HG03558 (cell line): Measurements from ENCODE around the gene ZBTB18.

ENCODE experiments used
- ATAC-seq: cut with Tn5 transposase; IDR thresholded peaks from one replicate; pipeline ENCODE4 v1.9.1; 2021; ENCODE audit warnings: moderate number of reproducible peaks; ENCODE audit not compliant: unreplicated experiment; ENCODE audit errors: extremely low read depth

Gene ZBTB18

DNA sequence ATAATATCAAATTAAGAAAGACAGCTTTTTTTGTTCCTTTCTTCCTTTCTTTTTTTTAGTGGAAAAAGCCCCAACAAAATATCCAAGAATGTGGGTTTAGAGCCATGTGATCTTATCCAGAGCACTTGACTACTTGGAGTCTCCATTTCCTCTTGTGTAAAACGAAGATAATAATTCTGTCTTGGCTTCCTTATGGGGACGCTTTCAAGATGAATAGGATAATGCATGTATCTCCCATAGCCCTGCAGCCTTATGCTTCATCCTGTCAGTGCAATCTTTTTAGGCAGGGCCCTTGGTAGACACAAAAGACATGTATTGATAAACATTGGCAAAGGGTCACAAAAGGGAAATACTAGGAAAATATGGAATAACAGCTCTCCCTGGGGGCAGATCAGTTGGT lies 34.8 kb downstream of the ZBTB18 start:
- ATAC-seq: no peak

DNA sequence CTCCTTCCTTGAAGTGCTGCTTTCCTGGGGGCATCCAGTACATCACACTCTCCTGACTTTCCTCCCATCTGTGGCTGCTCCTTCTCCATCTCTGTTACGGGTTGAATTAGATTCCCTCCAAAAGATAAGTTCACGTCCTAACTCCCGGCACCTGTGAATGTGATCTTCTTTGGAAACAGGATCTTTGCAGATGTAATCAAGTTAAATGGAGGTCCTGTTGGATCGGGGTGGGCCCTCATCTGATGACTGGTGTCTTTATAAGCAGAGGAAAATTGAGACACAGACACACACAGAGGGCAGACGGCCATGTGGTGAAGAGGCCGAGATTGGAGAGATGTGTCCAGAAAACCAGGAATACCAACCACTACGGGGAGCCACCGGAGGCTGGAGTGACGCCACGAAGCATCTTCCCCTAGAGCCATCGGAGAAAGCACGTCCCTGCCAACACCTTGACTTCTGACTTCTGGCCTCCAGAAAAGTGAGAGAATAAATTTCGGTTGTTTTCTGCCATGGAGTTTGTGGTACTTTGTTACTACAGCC lies 36.0 kb downstream of the ZBTB18 start:
- ATAC-seq: no peak

DNA sequence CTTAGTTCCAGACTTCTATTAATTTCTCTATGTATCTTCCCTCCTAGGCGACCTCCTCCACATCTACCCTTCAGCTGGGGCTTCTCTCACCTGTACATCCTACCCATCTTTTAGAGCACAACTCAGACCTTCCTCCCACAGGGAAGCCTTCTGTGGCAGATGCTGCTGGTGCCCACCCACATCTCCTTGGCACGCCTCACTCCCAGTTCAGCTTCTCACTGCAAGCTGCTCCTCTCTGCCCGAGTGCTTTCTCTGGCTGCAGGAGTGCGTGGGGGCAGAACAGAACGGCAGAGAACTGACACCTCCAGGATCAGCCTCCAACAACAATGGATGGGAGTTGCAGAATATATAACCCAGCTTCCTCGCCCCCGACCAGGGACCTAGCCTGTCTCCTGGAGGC lies 36.5 kb downstream of the ZBTB18 start:
- ATAC-seq: no peak

DNA sequence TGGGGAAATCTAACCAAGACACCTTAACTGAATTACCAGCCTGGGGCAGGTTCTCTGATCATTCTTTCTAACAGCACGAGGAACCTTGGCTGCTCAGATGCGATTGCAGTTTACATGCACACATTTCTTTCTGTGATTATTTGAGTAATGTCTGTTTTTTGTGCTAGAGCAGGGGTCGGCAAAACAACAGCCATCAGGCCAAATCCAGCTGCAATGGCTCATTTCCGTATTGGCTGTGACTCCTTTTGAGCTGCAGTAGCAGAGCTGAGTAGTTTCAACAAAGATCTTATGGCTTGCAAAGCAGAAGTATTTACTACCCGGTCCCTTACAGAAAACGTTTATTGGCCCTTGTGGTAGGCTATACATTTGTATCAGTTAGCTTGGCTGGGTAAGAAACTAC lies 37.1 kb downstream of the ZBTB18 start:
- ATAC-seq: no peak

DNA sequence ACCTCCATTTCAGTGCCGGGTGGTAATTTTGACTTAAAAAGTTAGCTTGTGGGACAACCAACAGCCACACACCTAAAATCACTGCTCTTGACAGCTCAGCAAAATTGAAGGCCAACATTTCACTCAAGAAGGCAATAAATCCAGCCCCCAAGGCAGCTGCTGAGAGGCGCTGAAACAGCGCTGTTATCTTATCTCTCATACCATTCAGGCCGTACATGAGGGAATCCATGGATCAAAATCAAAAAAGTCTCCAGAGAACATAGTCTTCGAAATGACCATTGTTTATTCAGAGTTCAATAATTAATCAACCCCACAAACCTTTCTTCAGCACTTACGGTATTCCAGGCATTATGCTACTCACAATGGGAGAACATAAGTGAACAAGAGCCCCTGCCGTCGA lies 38.5 kb downstream of the ZBTB18 start:
- no peak for ATAC-seq

DNA sequence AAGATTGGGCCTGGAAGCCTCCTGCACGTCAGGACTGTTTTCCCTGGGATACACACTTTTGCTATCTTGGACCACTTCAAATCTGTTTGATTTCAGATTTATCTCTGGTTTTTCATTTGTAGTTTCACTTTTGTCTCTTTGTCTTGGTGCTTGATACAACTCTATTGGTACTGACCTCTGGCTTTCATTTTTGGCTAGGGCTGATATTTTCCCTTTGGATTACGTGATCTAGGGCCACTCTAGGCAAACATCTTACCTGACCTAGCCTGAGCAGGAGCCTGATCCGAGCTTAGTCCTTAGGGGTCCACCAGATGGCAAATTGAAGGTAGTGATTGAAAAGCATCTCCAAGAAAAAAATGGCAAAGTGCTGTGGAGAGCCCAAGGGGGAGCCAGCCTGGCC lies 39.6 kb downstream of the ZBTB18 start:
- no peak for ATAC-seq

DNA sequence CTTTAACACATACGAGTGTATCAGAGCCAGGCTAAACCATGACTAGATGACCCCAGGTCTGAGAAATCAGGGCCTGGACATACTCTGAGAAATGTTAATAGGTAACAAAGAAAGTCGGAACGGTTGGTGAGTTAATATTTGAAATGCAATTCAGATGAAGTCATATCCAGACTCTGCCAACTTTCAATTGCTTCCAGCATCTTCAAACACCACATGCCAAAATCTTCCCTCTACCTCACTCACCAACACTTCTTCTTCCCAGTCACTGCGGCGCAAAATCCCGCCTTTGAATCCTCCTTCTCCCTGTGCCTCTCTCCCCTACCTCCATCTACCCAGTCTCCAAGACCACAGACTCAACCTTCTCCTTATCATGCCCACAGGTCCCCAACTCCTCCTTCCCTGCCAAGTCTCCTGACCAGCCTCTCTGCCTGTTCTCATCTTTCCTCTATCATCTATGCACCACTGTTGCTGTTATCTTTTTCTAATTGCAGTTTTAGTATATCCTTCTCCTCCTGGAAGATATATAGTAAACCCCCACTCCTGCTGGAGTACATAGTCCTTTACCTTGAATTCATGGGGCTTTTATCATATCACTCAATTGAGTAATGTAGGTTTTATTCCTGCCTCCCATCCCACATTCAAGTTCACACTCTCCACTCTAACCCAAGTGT lies 41.3 kb downstream of the ZBTB18 start:
- ATAC-seq: no peak

DNA sequence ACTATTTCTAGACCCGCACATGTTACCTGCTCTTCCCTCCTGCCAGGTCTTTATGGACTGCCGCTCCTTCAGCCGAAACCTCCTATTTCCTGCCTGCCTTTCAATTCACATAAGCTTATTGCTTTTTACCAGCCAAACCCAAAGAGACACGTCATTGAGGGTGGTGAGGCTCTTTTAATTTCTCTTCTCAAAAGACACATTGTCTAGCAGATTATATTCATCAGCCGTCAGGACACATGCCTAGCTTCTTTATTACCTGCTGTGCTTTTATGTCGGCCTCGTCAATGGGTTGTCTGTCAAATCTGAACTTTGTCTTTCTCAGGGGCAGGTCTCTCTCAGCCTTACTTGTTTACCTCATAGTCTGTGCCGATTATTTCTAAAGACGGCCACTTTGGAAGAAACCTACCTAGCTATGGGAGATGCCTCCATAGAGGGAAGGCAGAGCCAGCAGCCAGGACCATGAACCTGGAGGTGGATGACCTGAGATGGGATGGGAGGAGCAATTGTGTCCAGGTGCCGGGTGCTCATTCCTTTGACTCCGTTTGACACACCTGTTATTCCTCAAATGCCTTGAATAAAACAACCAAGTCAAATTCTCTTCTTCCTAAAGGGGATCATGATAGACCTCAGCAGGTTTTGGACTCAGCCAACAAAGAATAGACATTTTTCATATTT lies 42.0 kb downstream of the ZBTB18 start:
- ATAC-seq: no peak

DNA sequence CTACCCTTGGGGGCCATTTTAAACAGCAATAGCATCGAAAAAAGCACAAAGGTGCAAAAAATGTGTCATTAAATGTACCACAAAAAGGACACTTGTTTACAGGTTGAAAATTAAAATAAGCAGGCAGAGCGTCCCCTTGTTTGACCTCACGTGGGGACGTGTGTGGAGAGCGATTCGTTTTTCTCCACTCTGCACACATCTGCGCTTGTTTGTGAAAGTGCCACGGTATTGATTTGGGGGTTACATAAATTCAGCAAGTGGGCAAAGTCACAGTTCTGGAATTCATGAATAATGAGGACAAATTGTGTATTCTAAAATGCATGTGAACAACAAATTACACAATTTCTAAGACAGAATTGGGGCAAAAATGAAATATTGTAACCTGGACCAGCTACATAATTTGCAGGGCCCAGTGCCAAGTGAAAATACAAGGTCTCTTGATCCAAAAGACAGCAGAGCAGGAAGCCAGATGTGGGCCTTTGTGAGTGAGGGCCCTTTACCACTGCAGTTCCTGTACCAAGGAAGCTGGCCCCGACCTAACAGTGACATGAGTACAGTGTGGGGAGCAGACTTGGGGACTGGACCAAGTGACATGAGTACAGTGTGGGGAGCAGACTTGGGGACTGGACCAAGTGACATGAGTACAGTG lies 43.9 kb downstream of the ZBTB18 start:
- no peak for ATAC-seq

DNA sequence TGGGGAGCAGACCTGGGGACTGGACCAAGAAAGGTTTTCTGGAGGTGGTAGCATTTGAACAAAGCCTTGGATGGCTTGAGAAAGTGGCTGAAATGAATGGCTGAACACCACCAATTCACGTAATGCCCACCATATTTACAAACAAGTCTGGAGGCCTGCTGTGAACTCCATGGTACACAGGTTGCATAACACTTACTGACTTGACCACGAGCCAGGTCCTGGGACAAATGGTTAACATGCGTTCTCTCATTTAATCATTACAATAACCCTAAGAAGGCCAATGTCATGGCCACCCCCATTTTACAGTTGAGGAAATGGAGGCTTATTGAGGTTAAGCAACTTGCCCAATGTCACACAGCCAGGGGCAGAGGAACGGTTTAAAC lies 44.4 kb downstream of the ZBTB18 start:
- ATAC-seq: no peak

DNA sequence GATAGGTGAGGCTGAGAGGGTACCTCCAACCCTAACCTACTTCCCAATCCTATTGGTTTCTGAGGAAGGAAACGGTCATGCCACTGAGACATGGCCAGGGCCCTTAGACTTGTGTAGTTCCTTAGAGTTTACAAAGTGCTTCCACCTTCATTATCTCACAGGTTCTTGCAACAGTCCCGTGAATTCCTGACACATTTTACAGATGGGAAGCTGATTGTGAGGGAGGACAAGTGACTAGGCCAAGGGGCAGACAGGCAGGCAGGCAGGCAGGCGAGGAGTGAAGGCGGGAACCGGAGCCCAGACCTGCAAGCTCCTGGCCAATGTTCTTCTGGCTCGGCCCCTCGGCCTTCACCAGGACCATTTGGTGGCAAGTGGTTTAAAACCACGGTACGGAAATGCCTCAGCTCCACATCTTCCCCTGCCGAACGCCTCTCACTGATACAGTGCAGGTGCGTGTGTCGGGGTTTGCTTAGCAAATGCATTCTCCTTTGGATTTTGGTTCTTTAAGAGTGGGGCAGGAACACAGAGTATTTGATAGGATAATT lies 45.1 kb downstream of the ZBTB18 start:
- no peak for ATAC-seq

DNA sequence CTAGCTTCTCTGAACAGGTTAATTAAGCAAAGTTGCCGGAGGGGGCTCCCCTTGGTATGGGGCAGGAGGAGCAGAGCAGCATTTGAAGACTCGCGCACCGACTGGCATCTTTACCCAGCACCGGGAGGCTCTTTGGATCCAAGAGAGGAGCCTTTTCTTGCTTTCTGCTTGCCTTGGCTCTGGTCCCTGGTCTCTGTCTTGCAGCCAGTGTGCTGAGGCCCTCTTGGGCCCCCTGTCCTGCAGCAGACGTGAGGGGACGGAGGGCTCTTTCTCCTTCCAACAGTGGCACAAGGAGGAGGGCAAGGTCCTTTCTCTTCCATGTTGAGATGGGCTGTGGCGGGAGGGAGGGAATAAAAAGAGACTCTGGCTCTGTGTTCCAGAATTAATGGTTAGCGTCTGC lies 45.6 kb downstream of the ZBTB18 start:
- ATAC-seq: no peak

DNA sequence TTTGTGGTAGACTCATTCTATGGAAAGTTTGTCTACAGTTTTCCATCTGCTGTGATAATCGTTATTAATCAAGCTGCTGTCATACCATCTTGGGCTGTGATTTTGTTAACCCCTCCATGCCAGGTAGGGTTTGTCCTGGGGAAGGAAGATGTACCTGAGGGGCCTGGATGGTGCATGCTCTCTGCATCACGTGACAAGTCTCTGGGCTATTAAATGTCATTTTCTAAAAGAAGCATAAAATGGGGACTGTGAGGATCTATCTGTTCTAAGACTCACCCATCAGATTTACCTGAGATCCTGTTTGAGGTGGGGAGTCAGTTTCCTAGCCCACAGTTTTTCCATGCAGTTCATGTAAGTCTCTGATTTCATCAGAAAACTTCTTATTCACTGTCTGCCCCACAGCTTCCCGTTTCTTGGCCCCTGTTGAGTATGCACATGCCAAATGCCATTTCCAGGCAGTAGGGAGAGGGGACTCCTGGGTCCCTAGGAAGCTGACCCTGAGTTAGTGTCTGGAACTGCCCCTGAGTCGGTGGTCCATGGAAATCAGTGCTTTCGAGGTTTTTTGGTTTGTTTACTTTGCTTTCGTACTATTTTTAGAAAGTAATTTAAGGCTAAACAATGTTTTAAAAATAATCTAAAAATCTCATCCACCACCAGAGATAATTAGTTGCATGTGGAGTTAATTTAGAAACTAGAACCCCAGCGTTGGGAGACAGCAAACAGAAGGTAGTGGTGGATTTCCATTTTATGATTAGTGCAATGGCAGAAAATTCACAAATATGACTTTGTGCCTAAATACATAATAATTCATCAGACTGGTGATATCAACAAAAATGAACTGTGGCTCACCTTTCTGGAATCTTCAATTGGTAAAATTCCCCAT lies 46.7 kb downstream of the ZBTB18 start:
- no peak for ATAC-seq

DNA sequence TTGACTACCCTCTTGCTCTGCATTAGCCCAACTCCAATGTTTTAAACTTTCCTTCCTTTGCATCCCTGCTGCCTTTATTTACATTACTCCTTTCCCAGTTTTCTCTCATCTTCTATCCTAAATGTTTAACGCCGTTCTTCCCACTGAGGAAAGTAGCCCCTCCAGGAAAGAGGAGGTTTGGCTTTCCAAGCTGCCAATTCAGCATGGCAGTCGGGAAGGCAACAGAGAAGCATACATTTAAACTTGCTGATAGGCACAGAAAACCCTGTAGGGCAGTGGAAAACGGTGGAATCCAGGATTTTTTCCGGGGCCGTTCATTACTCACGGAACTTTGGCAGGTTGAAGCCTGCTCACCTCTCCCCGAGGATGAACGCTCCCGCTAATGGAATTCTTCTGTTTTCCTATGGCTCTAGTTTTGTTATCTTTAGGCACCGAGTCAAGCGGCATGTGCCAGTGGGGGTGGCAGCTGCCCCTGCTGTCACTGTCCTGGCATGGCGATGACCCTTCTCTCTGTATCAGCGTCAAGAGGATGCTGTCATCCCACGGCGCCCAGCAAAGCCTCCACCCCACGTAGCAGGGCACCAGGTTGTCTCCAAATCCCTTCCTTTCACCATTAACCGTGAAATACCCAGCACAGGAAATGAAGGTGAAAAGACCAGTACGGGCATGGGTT lies 48.3 kb downstream of the ZBTB18 start:
- no peak for ATAC-seq

DNA sequence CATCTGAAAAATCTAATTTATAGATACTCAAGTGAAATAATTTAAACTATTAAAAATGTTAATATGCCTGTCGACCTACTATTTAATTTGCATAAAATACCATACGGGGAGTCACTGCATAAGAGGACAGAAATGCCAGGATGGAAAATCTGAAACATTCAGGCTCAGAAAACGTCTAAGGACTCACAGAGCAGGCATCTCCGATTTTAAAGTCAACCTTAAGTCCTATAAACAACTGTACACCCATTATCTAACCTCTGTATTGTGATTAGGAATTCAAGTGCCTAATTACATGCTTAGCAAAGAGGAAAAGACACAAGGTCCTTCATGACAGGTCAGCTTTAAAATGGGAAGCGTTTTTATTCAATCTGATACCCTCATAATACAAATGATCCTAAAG lies 49.2 kb downstream of the ZBTB18 start:
- ATAC-seq: no peak

DNA sequence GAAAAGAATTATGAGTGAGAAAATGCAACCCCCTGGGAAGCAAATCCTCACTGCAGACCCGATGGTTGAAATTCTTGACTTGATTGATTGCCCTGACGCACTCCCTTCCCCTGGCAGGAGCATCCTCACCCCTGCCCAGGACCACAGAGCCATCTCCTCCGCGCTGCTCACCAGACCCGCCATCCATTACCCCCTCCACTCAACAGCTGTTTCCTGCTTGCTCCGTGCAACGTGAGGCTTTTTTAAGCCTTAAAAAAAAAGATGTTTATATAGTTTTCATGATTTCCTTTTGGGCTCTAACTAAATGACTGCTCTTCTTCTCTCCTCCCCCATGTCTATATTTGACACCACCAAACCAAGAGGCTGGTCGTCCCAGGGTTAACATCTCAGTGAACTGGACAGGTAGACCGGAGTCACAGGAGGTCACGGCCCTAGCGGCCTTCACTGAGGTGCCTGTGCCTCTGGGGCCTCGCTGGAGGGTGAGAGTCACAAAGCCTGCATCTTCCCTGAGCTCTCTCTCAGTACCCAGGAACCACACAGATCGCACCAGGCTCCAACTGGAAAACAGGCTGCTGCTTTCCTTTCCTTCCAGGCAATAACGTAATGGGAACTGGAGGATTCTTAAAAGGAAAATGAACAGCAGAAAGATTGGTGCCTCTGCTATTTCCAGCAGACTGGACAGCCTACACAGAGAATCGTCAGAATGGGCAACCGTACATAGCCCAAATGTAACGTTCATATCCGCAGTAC lies 49.8 kb downstream of the ZBTB18 start:
- ATAC-seq: no peak

DNA sequence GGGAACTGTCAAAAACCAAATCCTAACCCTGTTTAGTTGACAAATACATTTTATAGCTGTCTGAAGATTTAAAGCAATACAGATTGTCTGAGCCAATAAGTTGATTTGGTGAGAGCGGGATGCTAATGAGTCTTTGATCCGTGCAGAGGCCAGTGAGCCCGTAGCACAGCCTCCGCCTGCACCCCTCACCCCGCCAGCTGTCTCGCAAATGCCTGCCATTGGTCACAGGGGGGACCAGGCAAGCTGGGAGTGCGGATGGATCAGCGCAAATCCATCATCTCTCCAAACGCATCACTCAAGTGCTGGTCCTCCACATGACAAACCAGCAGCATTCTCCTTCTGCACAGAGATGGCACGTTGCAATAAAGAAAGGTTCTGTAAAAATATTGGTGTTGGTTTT lies 51.0 kb downstream of the ZBTB18 start:
- ATAC-seq: no peak

DNA sequence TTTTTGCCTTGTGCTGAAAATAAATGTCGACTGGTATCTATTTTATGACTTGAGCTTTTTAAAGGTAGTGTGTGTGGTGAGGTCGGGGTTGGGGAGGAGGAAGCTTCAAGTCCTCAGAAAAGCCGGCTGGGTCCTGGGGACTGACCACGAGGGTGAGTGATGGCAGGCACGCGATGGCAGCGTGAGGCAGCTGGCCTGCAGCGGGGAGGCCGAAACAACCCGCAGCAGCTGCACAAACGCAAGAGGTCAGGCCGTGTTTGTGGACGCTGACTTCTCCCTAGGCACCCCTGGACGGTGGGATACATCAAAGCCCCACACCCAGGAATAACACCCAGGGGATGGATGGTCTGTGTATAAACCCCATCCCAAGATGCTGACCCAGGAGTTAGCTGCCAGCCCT lies 51.4 kb downstream of the ZBTB18 start:
- ATAC-seq: no peak
